KMS-11 (cell line): Measurements from ENCODE around the gene MVB12B.

Experiments used
- H2AFZ ChIP-seq: fragments of 200-600 bp; sonication (generic); 2 replicates; pipeline ENCODE4 v1.6.1; 2016; ENCODE audit warnings: antibody characterized with exemption, mixed run types, low read depth
- H3K27ac ChIP-seq: fragments of 200-600 bp; sonication (generic); 2 replicates; pipeline ENCODE4 v1.6.1; 2016; ENCODE audit warnings: mild to moderate bottlenecking, mixed run types
- H3K27me3 ChIP-seq: fragments of 200-600 bp; sonication (generic); 2 replicates; pipeline ENCODE4 v1.6.1; 2017; ENCODE audit warnings: mild to moderate bottlenecking, low read depth, mixed run types, moderate library complexity; ENCODE audit not compliant: insufficient read depth
- H3K36me3 ChIP-seq: fragments of 200-600 bp; sonication (generic); 2 replicates; pipeline ENCODE4 v1.6.1; 2017; ENCODE audit warnings: mild to moderate bottlenecking, mixed run types; ENCODE audit not compliant: insufficient read depth
- H3K4me1 ChIP-seq: fragments of 200-600 bp; sonication (generic); 2 replicates; pipeline ENCODE4 v1.6.1; 2016; ENCODE audit warnings: mild to moderate bottlenecking, low read depth, mixed run types; ENCODE audit not compliant: poor library complexity, severe bottlenecking
- H3K4me2 ChIP-seq: fragments of 200-600 bp; sonication (generic); 2 replicates; pipeline ENCODE4 v1.7.0; 2016; ENCODE audit warnings: mild to moderate bottlenecking, mixed run types
- H3K4me3 ChIP-seq: fragments of 200-600 bp; sonication (generic); IDR thresholded peaks from 2 replicates; pipeline ENCODE4 v1.6.1; 2017; ENCODE audit warnings: low read depth, low read length, mixed read lengths; ENCODE audit not compliant: insufficient read depth
- H3K79me2 ChIP-seq: fragments of 200-600 bp; sonication (generic); 2 replicates; pipeline ENCODE4 v1.6.1; 2016; ENCODE audit warnings: low read depth, mixed run types; ENCODE audit not compliant: insufficient read depth
- H3K9ac ChIP-seq: fragments of 200-600 bp; sonication (generic); 2 replicates; pipeline ENCODE4 v1.6.1; 2016; ENCODE audit warnings: mild to moderate bottlenecking, mixed run types
- H4K20me1 ChIP-seq: fragments of 200-600 bp; sonication (generic); 2 replicates; pipeline ENCODE4 v1.6.1; 2016; ENCODE audit warnings: mild to moderate bottlenecking, mixed run types; ENCODE audit not compliant: insufficient read depth
- CTCF ChIP-seq: fragments of 200-600 bp; sonication (generic); conservative IDR thresholded peaks from 2 replicates; pipeline ENCODE4 v1.6.1; 2017; ENCODE audit warnings: low read depth, mild to moderate bottlenecking, antibody characterized with exemption, low read length, moderate library complexity, mixed read lengths

The MVB12B gene

GRCh38 chr9:126429190-126429589, 102.6 kb downstream of the MVB12B start:
- Histone ChIP-seq H3K79me2 (no peaks in the 10 kb centered on the region), H3K4me3 (no peak overlapping the region), H3K4me1 (no peaks in the 10 kb centered on the region), H3K27ac (no peak overlapping the region), H4K20me1 (no peaks in the 10 kb centered on the region), H3K4me2 (no peak overlapping the region), H3K27me3 (no peaks in the 10 kb centered on the region), H3K9ac (no peak overlapping the region), H3K36me3 (no peaks in the 10 kb centered on the region), H2AFZ (no peak overlapping the region)
- no peak for TF ChIP-seq CTCF

- H3K4me2 ChIP-seq: no peak overlapping the region
- H3K79me2 ChIP-seq: no peaks in the 10 kb centered on the region
- no peak overlapping the region for H3K9ac ChIP-seq
- no peaks in the 10 kb centered on the region for H3K4me1 ChIP-seq
- no peaks in the 10 kb centered on the region for H3K36me3 ChIP-seq
- H3K4me3 ChIP-seq: no peak overlapping the region
- no peak for TF ChIP-seq CTCF
- no peak overlapping the region for H3K27ac ChIP-seq
- H3K27me3 ChIP-seq: no peaks in the 10 kb centered on the region
- no peak overlapping the region for H2AFZ ChIP-seq
- no peaks in the 10 kb centered on the region for H4K20me1 ChIP-seq
Measured at GRCh38 chr9:126430124-126430523, 103.5 kb downstream of the MVB12B start.

GRCh38 chr9:126431077-126431742, 104.6 kb downstream of the MVB12B start:
- Histone ChIP-seq H3K4me3 (no peak overlapping the region), H3K4me1 (no peaks in the 10 kb centered on the region), H3K36me3 (no peaks in the 10 kb centered on the region), H2AFZ (no peak overlapping the region), H3K9ac (no peak overlapping the region), H3K27ac (no peak overlapping the region), H4K20me1 (no peaks in the 10 kb centered on the region), H3K79me2 (no peaks in the 10 kb centered on the region), H3K27me3 (no peaks in the 10 kb centered on the region), H3K4me2 (no peak overlapping the region)
- no peak for TF ChIP-seq CTCF

- H3K4me2 ChIP-seq: no peak overlapping the region
- no peak overlapping the region for H3K27ac ChIP-seq
- no peak overlapping the region for H2AFZ ChIP-seq
Measured at GRCh38 chr9:126432659-126433058, 106.0 kb downstream of the MVB12B start.

More at GRCh38 chr9:126432659-126433058, 106.0 kb downstream of the MVB12B start:
- no peak for TF ChIP-seq CTCF
- Histone ChIP-seq H3K4me1 (no peaks in the 10 kb centered on the region), H3K27me3 (no peaks in the 10 kb centered on the region), H3K79me2 (no peaks in the 10 kb centered on the region), H4K20me1 (no peaks in the 10 kb centered on the region), H3K9ac (no peak overlapping the region), H3K36me3 (no peaks in the 10 kb centered on the region), H3K4me3 (no peak overlapping the region)
